ENCODE measurements around the gene KIF5A.
"Not testable (repeated sequence)": the region's sequence is repeated elsewhere in the genome, so short reads cannot be mapped to it uniquely, and the experiment has no call there.

DNA sequence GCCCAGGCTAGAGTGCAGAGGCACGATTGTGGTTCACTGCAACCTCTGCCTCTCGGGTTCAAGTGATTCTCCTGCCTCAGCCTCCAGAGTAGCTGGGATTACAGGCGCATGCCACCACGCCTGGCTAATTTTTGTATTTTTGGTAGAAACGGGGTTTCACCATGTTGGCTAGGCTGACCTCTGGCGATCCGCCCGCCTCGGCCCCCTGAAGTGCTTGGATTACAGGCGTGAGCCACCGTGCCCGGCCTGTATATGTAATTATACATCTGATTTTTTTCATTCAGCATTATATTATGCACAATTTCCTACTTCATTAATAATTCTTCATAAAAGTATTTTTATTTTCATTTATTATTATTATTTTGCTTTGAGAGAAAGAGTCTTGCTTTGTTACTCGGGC lies 20.6 kb downstream of the KIF5A start:
- TF ChIP-seq, protein P1, sequence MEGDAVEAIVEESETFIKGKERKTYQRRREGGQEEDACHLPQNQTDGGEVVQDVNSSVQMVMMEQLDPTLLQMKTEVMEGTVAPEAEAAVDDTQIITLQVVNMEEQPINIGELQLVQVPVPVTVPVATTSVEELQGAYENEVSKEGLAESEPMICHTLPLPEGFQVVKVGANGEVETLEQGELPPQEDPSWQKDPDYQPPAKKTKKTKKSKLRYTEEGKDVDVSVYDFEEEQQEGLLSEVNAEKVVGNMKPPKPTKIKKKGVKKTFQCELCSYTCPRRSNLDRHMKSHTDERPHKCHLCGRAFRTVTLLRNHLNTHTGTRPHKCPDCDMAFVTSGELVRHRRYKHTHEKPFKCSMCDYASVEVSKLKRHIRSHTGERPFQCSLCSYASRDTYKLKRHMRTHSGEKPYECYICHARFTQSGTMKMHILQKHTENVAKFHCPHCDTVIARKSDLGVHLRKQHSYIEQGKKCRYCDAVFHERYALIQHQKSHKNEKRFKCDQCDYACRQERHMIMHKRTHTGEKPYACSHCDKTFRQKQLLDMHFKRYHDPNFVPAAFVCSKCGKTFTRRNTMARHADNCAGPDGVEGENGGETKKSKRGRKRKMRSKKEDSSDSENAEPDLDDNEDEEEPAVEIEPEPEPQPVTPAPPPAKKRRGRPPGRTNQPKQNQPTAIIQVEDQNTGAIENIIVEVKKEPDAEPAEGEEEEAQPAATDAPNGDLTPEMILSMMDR (IDR thresholded peaks at IDR 0.05; ENCODE audit: low read length), result not testable (repeated sequence)
- TF ChIP-seq EZH2 (IDR thresholded peaks at IDR 0.05; ENCODE audit: borderline replicate concordance, low read length), result not testable (repeated sequence)

Measured in OCI-LY1 (cell line).